GM12878 (cell line): ENCODE measurements around the gene SMPD1. TPM values are rescaled to one million over a fixed set of nuclear protein-coding genes. Genes with fewer than 3 reads are reported as not detected.

Experiments
- ATAC-seq: fragments of 200-7000 bp; cut with Tn5 transposase; 3 replicates; pipeline ENCODE4 v1.9.1; 2020; ENCODE audit warnings: mild to moderate bottlenecking, moderate library complexity
- BruUV-seq: library from RNA; stranded (reverse); fragments of 400-500 nt; replicated peaks from 2 replicates; lab custom pipeline; 2021; lab: Mats Ljungman, UMichigan
- CTCF ChIA-PET: fragments of 300-600 bp; sonication (Branson Sonifier 250); formaldehyde crosslinking; extraction: SDS; loops from one replicate; lab custom pipeline; 2021; ENCODE audit warnings: inconsistent platforms; lab: Yijun Ruan, JAX
- POLR2A ChIA-PET: fragments of 350-600 bp; formaldehyde crosslinking; extraction: SDS; loops from one replicate; lab custom pipeline; 2021; ENCODE audit warnings: inconsistent platforms; lab: Charles Lee
- RAD21 ChIA-PET: fragments of 300-600 bp; sonication (Branson Sonifier 250); formaldehyde crosslinking; loops from one replicate; lab custom pipeline; 2023; ENCODE audit warnings: antibody characterized with exemption; ENCODE audit not compliant: unreplicated experiment; lab: Charles Lee
- SMC1A ChIA-PET: fragments of 300-600 bp; sonication (Branson Sonifier 250); formaldehyde crosslinking; loops from one replicate; lab custom pipeline; 2023; ENCODE audit not compliant: unreplicated experiment, uncharacterized antibody; lab: Charles Lee
- DNase-seq: peaks from one replicate; pipeline ENCODE4 v3.0.0-alpha.2; 2011; ENCODE audit warnings: low read depth, low spot score
- FAIRE-seq: peaks from 3 replicates; lab custom pipeline; 2011; peaks lifted over from hg19 to GRCh38; lab: Jason Lieb, UNC
- H2AFZ ChIP-seq: 2 replicates; pipeline ENCODE4 v1.6.0; 2011; ENCODE audit warnings: low read depth, low read length, control low read depth; ENCODE audit not compliant: control insufficient read depth
- H3K27ac ChIP-seq: 2 replicates; pipeline ENCODE4 v1.5.1; 2011; ENCODE audit warnings: control low read depth; ENCODE audit not compliant: control insufficient read depth, insufficient read depth
- H3K27me3 ChIP-seq, 2 experiments: replicated peaks in 1 of 2; 2 replicates each; pipeline versions ENCODE4 v1.6.0 to v1.6.1; 2011; ENCODE audit warnings: low read length in 1 of 2; ENCODE audit not compliant: control insufficient read depth in 2 of 2, insufficient read depth in 2 of 2
- H3K36me3 ChIP-seq, 2 experiments: 2 replicates each; pipeline ENCODE4 v1.5.1; 2011; ENCODE audit warnings: low read length in 1 of 2; ENCODE audit not compliant: control insufficient read depth in 2 of 2, insufficient read depth in 2 of 2
- H3K4me1 ChIP-seq: 2 replicates; pipeline ENCODE4 v1.6.1; 2011; ENCODE audit warnings: mild to moderate bottlenecking, low read length, moderate library complexity, mixed read lengths; ENCODE audit not compliant: control insufficient read depth, insufficient read depth
- H3K4me2 ChIP-seq: 2 replicates; pipeline ENCODE4 v1.6.0; 2011; ENCODE audit warnings: control low read depth; ENCODE audit not compliant: control insufficient read depth, insufficient read depth
- H3K4me3 ChIP-seq: fragments of 200-600 bp; sonication (generic); 2 replicates; pipeline ENCODE4 v1.5.1; 2016
- H3K79me2 ChIP-seq: 2 replicates; pipeline ENCODE4 v1.6.0; 2011; ENCODE audit warnings: low read length; ENCODE audit not compliant: control insufficient read depth, insufficient read depth
- H3K9ac ChIP-seq: 2 replicates; pipeline ENCODE4 v1.8.0; 2011; ENCODE audit warnings: low read length, control low read depth, mixed read lengths; ENCODE audit not compliant: control insufficient read depth, insufficient read depth
- H3K9me3 ChIP-seq: replicated peaks from 3 replicates; pipeline ENCODE4 v1.5.1; 2011; ENCODE audit warnings: mild to moderate bottlenecking, low read length; ENCODE audit not compliant: control insufficient read depth, insufficient read depth
- H4K20me1 ChIP-seq: 2 replicates; pipeline ENCODE4 v1.6.0; 2011; ENCODE audit not compliant: control insufficient read depth, insufficient read depth
- ETV6 ChIP-seq, 2 experiments: fragments of 450-650 bp in 1 of 2; IDR thresholded peaks in 1 of 2; conservative IDR thresholded peaks in 1 of 2; 2 replicates each; pipeline ENCODE4 v1.6.1; 2014; ENCODE audit warnings: antibody characterized with exemption in 1 of 2, borderline replicate concordance in 1 of 2, low read depth in 1 of 2, mild to moderate bottlenecking in 1 of 2, moderate library complexity in 1 of 2
- HSF1 ChIP-seq: fragments of 150-350 bp; IDR thresholded peaks from 2 replicates; pipeline ENCODE4 v1.6.1; 2014; ENCODE audit warnings: mild to moderate bottlenecking, low read depth, low read length
- WGBS: methylation state at CpG from one replicate; pipeline ENCODE4 v1.1.6; 2016; ENCODE audit warnings: low lambda C conversion rate; ENCODE audit not compliant: insufficient replicate concordance, insufficient coverage; ENCODE audit errors: missing lambda C conversion rate; 5-methylcytosine and 5-hydroxymethylcytosine counted together
- in situ Hi-C: fragments of 300-500 bp; cut with MboI; formaldehyde crosslinking; loops from 9 replicates; pipeline ENCODE4 v1.14.3; 2018; ENCODE audit warnings: mixed read lengths
- intact Hi-C: fragments of 100-400 bp; cut with micrococcal nuclease; formaldehyde crosslinking; loops from one replicate; pipeline ENCODE4 v1.14.2; 2022; ENCODE audit not compliant: unreplicated experiment
- polyA plus RNA-seq, 11 experiments: library from polyadenylated mRNA; depleted of rRNA in 4 of 11; unstranded in 6 of 11; stranded (reverse) in 5 of 11; fragments of >200 nt; fragmentation: Nextera tagmentation in 4 of 11; fragmentation: Illumina TruSeq in 1 of 11; extraction: Ambion mirVana in 4 of 11; extraction: Trizol in 1 of 11; gene quantifications; 1 replicate in 1 of 11; 2 replicates in 10 of 11; pipeline versions ENCODE4 v1.2.1 to v1.2.3, GENCODE V29; 2011 to 2016; ENCODE audit warnings: inconsistent platforms in 2 of 11, missing spikeins in 2 of 11, low read depth in 1 of 11
- total RNA-seq, 4 experiments: library from RNA; depleted of rRNA in 3 of 4; stranded (reverse); fragments of >200 nt in 3 of 4; fragmentation: Illumina TruSeq in 1 of 4; extraction: Trizol in 1 of 4; gene quantifications; 2 replicates each; pipeline versions ENCODE4 v1.2.1 to v1.2.3, GENCODE V29; 2013 to 2021

Gene SMPD1
- total and polyA plus RNA-seq, 10 of the 15 experiments (the other 5 are each of a cell fraction or from before 2014, with no cell fraction given), result 1.4 to 13.7 (median 6.2) TPM

- in situ Hi-C loops, result loop anchor here (10.0 kb wide), 1 partner anchor 290 kb away; no protein-coding TSS in a partner anchor
Observed at GRCh38 chr11:6385046-6385777, 5.1 kb upstream of the SMPD1 start.

More at GRCh38 chr11:6385046-6385777, 5.1 kb upstream of the SMPD1 start:
- no peak overlapping the region for H3K4me2 ChIP-seq
- no peaks in the 10 kb centered on the region for H3K36me3 ChIP-seq
- no peaks in the 10 kb centered on the region for H3K4me1 ChIP-seq
- no peak overlapping the region for H3K9ac ChIP-seq
- DNase-seq (no peak), ATAC-seq (no peak), FAIRE-seq (no peak)
- RAD21 ChIA-PET, result interaction anchor here (0.8 kb wide), 1 partner anchor 58 kb away, joined by 3 read pairs; no protein-coding TSS in a partner anchor
- no TSS peak for BruUV-seq
- H2AFZ ChIP-seq, result no peak overlapping the region
- no peak overlapping the region for H3K4me3 ChIP-seq
- no peaks in the 10 kb centered on the region for H4K20me1 ChIP-seq
- no peaks in the 10 kb centered on the region for H3K79me2 ChIP-seq
- no peak overlapping the region for H3K27ac ChIP-seq
- SMC1A ChIA-PET, result interaction anchor here (0.7 to 1.8 kb wide), 8 partner anchors 8 to 234 kb away, joined by 3 to 8 read pairs (median 4); partner anchors contain the start of gene TPP1
- H3K9me3 ChIP-seq, result no peaks in the 10 kb centered on the region
- no peaks in the 10 kb centered on the region for H3K27me3 ChIP-seq
- TF ChIP-seq HSF1 (no peak), ETV6 (conservative IDR thresholded peaks at IDR 0.05 in 1 of 2, IDR thresholded peaks at IDR 0.05 in 1 of 2; ENCODE audit: borderline replicate concordance in 1 of 2, low read depth in 1 of 2) (peak in 1 of 2 experiments; percentile 72; a peak in 2 of 4 replicates)
- intact Hi-C loops, result loop anchor here (10.0 kb wide), 1 partner anchor 220 kb away; the partner anchor contains the start of genes ILK and RRP8
- WGBS, result 87% methylated on average over 7 of the region's 7 CpGs
- CTCF ChIA-PET, result interaction anchor here (0.9 to 2.2 kb wide), 5 partner anchors 54 to 297 kb away, joined by 3 to 9 read pairs (median 4); partner anchors contain the start of gene MRPL17
- POLR2A ChIA-PET, result no interaction called here
